Mucosa of rectum (tissue), 2 donors: Measurements from ENCODE around the gene PCDHB5.
"Not testable (repeated sequence)": the region's sequence is repeated elsewhere in the genome, so short reads cannot be mapped to it uniquely, and the experiment has no call there.

Experiments
- H3K27ac ChIP-seq, 2 donors: one replicate each; pipeline ENCODE4 v1.7.0; 2013; ENCODE audit warnings: inconsistent platforms in 2 of 2, low read depth in 2 of 2, low read length in 2 of 2
- H3K27me3 ChIP-seq, 2 donors: one replicate each; pipeline ENCODE4 v1.7.0; 2013; ENCODE audit warnings: low read length in 2 of 2; ENCODE audit not compliant: control insufficient read depth in 2 of 2, insufficient read depth in 2 of 2
- H3K36me3 ChIP-seq, 2 donors: one replicate each; pipeline ENCODE4 v1.7.0; 2013; ENCODE audit warnings: low read length in 2 of 2; ENCODE audit not compliant: control insufficient read depth in 2 of 2, insufficient read depth in 2 of 2
- H3K4me1 ChIP-seq, 2 donors: one replicate each; pipeline ENCODE4 v1.7.0; 2013; ENCODE audit warnings: low read length in 2 of 2, mild to moderate bottlenecking in 1 of 2; ENCODE audit not compliant: control insufficient read depth in 2 of 2, insufficient read depth in 2 of 2
- H3K4me3 ChIP-seq, 2 donors: one replicate each; pipeline ENCODE4 v1.7.0; 2013; ENCODE audit warnings: low read length in 2 of 2
- H3K9ac ChIP-seq, 2 donors: one replicate each; pipeline ENCODE4 v1.7.0; 2013; ENCODE audit warnings: low read length in 2 of 2, low read depth in 1 of 2, mild to moderate bottlenecking in 1 of 2
- H3K9me3 ChIP-seq, 2 donors: one replicate each; pipeline ENCODE4 v1.7.0; 2013; ENCODE audit warnings: low read length in 2 of 2; ENCODE audit not compliant: control insufficient read depth in 2 of 2
- donor health status: healthy.
- donor health status: Normal muscosa, but diverticular disease.

PCDHB5 gene

DNA sequence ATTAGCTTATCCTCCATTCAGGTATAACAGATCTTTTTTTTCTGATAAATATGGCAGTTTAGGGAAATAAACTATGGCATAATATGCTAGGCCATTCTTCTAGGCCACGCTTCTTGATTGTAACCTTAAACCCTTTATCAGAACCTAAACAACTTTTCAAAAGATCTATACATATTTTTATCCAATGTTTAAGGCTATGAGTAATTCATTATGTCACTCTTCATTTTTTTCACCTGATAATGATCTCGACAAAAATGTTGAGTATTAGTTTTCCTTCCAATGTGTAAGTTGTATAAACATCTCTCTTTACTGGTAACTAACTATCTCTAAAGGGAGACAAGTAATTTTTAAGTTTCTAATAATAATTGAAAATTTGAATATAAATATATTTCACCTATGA is 15.8 kb upstream of the PCDHB5 start:
- peaks cover 0 to 2% of the 10 kb centered on the region in 2 donors for H3K9me3 ChIP-seq
- H3K9ac ChIP-seq = no peak overlapping the region
- no peaks in the 10 kb centered on the region for H3K4me1 ChIP-seq

DNA sequence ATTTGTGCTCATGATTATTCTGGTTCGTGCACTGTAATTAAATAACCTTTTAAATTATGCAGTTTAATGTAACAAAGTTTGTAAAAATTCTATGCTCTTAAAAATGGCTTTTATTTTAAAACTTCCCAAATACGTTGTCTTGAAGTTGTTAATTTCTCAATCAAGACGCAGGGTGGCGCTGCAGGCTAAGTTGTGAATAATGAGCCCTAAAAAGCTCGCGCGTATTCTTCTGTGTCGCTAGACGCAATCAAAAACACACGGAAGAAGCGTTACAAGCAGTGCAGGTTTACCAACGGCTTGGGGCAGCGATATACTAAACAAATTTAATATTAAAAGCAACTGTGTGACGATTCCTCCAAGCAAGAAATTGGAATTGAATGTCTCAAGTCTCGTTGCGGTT is 13.4 kb upstream of the PCDHB5 start, which contains the start of gene PCDHB4:
Gene PCDHB4 (plus strand): TSS at position 256 of the 400 bp plus-strand sequence. CDS start 181 bp downstream, outside the sequence.
- peaks cover 0 to 2% of the 10 kb centered on the region in 2 donors for H3K9me3 ChIP-seq
- no peak within 1 kb of the TSS for H3K9ac ChIP-seq
- peak within 1 kb of the TSS in 1 of 2 donors; percentile 35 for H3K4me3 ChIP-seq
- no peak within 1 kb of the TSS for H3K27ac ChIP-seq
- H3K36me3 ChIP-seq = no peaks in the 10 kb centered on the region
- H3K4me1 ChIP-seq = no peaks in the 10 kb centered on the region
- H3K27me3 ChIP-seq = no peaks in the 10 kb centered on the region

More for the DNA sequence above, 15.8 kb upstream of the PCDHB5 start:
- Histone ChIP-seq H3K27ac (no peak overlapping the region), H3K36me3 (no peaks in the 10 kb centered on the region), H3K27me3 (no peaks in the 10 kb centered on the region), H3K4me3 (no peak overlapping the region)

DNA sequence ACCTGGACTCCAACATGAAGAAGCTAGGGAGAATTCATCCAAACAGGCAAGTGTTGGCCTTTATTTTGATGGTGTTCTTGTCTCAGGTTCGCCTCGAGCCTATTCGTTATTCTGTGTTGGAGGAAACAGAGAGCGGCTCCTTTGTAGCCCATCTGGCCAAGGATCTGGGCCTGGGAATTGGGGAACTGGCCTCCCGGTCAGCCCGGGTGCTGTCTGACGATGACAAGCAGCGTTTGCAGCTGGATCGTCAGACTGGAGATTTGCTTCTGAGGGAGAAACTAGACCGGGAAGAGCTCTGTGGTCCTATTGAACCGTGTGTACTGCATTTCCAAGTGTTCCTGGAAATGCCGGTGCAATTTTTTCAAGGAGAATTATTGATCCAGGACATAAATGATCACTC is 13.0 kb upstream of the PCDHB5 start:
- Histone ChIP-seq H3K9ac (no peak overlapping the region), H3K9me3 (no peaks in the 10 kb centered on the region), H3K4me3 (peak overlapping the region in 1 of 2 donors; percentile 35), H3K36me3 (no peaks in the 10 kb centered on the region), H3K27ac (no peak overlapping the region), H3K4me1 (no peaks in the 10 kb centered on the region), H3K27me3 (no peaks in the 10 kb centered on the region)

DNA sequence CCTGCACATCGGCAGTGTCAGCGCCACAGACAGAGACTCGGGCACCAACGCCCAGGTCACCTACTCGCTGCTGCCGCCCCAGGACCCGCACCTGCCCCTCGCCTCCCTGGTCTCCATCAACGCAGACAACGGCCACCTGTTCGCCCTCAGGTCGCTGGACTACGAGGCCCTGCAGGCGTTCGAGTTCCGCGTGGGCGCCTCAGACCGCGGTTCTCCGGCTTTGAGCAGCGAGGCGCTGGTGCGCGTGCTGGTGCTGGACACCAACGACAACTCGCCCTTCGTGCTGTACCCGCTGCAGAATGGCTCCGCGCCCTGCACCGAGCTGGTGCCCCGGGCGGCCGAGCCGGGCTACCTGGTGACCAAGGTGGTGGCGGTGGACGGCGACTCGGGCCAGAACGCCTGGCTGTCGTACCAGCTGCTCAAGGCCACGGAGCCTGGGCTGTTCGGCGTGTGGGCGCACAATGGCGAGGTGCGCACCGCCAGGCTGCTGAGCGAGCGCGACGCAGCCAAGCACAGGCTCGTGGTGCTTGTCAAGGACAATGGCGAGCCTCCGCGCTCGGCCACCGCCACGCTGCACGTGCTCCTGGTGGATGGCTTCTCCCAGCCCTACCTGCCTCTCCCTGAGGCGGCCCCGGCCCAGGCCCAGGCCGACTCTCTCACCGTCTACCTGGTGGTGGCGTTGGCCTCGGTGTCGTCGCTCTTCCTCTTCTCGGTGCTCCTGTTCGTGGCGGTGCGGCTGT is 11.4 kb upstream of the PCDHB5 start:
- not testable (repeated sequence) for H3K9me3 ChIP-seq, H3K36me3 ChIP-seq, H3K4me3 ChIP-seq, H3K27me3 ChIP-seq, H3K9ac ChIP-seq, H3K4me1 ChIP-seq, H3K27ac ChIP-seq

DNA sequence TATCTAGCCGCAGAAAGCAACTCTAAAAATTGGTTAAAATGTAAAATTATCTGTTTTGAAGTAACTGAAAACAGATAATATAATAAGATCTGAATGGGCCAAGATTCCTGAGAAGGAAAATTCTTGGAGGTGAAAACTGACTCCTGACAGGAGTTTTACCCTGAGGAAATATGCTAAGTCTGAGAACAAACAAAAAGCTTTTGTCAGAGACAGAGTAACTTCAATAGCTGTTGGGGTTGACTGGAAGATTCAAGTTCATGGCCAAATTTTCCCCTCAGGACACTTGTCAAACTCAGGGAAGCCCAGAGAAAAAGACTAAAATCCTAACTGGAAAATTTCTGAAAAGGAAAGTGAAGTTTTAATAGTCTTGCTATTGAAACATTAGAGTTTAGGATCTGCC is 7.7 kb upstream of the PCDHB5 start:
- Histone ChIP-seq H3K4me1 (no peaks in the 10 kb centered on the region), H3K9ac (no peak overlapping the region), H3K36me3 (no peaks in the 10 kb centered on the region), H3K27ac (no peak overlapping the region), H3K4me3 (no peak overlapping the region), H3K27me3 (no peaks in the 10 kb centered on the region), H3K9me3 (peaks cover 0 to 4% of the 10 kb centered on the region in 2 donors)

DNA sequence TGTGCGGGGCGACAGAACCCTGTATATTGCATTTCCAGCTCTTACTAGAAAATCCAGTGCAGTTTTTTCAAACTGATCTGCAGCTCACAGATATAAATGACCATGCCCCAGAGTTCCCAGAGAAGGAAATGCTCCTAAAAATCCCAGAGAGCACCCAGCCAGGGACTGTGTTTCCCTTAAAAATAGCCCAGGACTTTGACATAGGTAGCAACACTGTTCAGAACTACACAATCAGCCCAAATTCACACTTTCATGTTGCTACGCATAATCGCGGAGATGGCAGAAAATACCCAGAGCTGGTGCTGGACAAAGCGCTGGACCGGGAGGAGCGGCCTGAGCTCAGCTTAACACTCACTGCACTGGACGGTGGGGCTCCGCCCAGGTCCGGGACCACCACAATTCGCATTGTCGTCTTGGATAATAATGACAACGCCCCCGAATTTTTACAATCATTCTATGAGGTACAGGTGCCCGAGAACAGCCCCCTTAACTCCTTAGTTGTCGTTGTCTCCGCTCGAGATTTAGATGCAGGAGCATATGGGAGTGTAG is 786 bp downstream of the PCDHB5 start:
- Histone ChIP-seq H3K4me3 (no peak overlapping the region), H3K4me1 (no peaks in the 10 kb centered on the region)

DNA sequence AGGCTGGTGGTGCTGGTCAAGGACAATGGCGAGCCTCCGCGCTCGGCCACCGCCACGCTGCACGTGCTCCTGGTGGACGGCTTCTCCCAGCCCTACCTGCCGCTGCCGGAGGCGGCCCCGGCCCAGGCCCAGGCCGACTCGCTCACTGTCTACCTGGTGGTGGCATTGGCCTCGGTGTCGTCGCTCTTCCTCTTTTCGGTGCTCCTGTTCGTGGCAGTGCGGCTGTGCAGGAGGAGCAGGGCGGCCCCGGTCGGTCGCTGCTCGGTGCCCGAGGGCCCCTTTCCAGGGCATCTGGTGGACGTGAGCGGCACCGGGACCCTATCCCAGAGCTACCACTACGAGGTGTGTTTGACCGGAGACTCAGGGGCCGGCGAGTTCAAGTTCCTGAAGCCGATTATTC is 2.3 kb downstream of the PCDHB5 start:
- H3K4me1 ChIP-seq, H3K27me3 ChIP-seq, H3K27ac ChIP-seq, H3K4me3 ChIP-seq, H3K36me3 ChIP-seq, H3K9ac ChIP-seq: not testable (repeated sequence)
- H3K9me3 ChIP-seq = peaks cover 7 to 16% of the 10 kb centered on the region in 2 donors

More for the DNA sequence above, 786 bp downstream of the PCDHB5 start:
- no peak overlapping the region for H3K9ac ChIP-seq
- no peaks in the 10 kb centered on the region for H3K27me3 ChIP-seq
- peaks cover 7 to 16% of the 10 kb centered on the region in 2 donors for H3K9me3 ChIP-seq
- H3K36me3 ChIP-seq = no peaks in the 10 kb centered on the region
- no peak overlapping the region for H3K27ac ChIP-seq

DNA sequence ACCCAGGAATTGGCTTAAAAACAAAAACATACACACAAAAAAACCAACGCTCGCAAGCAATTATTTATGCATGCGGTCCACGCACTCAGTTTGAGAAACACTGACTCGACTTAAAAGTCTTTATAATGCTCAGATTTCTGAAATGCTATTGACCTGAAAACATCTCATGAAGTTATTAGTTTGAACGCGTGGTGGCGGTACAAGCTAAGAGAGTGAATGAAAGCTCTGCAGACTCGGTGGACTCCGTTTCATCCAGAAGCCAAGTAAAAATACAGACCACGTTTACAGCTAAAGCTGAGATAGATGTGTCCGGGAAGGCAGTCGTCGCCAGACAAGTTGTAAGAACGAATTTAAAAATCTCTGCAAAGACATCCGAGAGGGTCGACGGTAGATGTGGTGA is 14.8 kb downstream of the PCDHB5 start, which contains the start of gene PCDHB6:
Gene PCDHB6 (plus strand): TSS at position 246 of the 400 bp plus-strand sequence. CDS start 201 bp downstream, outside the sequence.
- Histone ChIP-seq H3K27ac (no peak within 1 kb of the TSS), H3K9ac (no peak within 1 kb of the TSS), H3K36me3 (no peaks in the 10 kb centered on the region), H3K9me3 (peaks cover 5 to 7% of the 10 kb centered on the region in 2 donors), H3K4me3 (no peak within 1 kb of the TSS), H3K4me1 (no peaks in the 10 kb centered on the region), H3K27me3 (no peaks in the 10 kb centered on the region)

DNA sequence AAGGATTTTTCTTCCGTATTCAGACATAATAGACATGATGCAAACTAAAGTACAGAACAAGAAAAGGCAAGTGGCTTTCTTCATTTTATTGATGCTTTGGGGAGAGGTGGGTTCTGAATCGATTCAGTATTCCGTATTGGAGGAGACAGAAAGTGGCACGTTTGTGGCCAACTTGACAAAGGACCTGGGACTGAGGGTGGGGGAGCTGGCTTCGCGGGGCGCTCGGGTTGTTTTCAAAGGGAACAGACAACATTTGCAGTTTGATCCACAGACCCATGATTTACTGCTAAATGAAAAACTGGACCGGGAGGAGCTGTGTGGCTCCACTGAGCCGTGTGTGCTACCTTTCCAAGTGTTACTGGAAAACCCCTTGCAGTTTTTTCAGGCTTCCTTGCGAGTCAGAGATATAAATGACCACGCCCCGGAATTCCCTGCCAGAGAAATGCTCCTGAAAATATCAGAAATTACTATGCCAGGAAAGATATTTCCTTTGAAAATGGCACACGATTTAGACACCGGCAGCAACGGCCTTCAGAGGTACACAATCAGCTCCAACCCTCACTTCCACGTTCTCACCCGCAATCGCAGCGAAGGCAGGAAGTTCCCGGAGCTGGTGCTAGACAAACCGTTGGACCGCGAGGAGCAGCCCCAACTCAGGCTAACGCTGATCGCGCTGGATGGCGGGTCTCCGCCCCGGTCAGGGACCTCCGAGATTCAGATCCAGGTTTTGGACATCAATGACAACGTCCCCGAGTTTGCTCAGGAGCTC is 15.4 kb downstream of the PCDHB5 start:
- Histone ChIP-seq H3K4me1 (no peaks in the 10 kb centered on the region), H3K9ac (no peak overlapping the region), H3K27ac (no peak overlapping the region), H3K9me3 (peaks cover 5 to 7% of the 10 kb centered on the region in 2 donors), H3K36me3 (no peaks in the 10 kb centered on the region), H3K4me3 (no peak overlapping the region), H3K27me3 (no peaks in the 10 kb centered on the region)

DNA sequence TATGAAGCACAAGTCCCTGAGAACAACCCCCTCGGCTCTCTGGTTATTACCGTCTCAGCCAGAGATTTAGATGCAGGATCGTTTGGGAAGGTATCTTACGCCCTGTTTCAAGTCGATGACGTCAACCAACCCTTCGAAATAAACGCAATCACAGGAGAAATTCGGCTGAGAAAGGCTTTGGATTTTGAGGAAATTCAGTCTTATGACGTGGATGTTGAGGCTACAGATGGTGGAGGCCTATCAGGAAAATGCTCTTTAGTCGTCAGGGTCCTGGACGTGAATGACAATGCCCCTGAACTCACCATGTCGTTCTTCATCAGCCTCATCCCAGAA is 16.0 kb downstream of the PCDHB5 start:
- Histone ChIP-seq H3K27me3 (no peaks in the 10 kb centered on the region), H3K27ac (no peak overlapping the region), H3K9ac (no peak overlapping the region), H3K4me1 (no peaks in the 10 kb centered on the region), H3K9me3 (peaks cover 5 to 7% of the 10 kb centered on the region in 2 donors), H3K36me3 (no peaks in the 10 kb centered on the region), H3K4me3 (no peak overlapping the region)
